ENCODE measurements around the gene TTLL13.
"Not testable (repeated sequence)": the region's sequence is repeated elsewhere in the genome, so short reads cannot be mapped to it uniquely, and the experiment has no call there.

Gene TTLL13

DNA sequence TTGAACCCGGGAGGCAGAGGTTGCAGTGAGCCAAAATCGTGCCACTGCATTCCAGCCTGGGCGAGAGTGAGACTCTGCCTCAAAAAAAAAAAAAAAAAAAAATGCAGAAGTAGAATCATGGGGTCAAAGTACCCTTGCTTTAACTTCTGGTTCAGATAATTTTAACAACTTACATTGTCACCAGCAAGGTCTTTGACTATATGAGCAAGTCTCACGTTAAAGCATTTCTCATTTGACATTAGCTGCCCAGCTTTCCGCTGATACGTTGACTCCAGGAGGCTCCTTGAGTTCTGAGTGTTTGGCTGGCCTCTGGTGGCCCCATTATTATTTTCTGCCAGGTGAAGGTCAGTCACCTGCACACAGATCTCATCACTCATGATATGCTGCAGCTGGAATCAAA, 32.3 kb downstream of the TTLL13 start:
- DNase-seq (ENCODE audit: low read depth): not testable (repeated sequence)

DNA sequence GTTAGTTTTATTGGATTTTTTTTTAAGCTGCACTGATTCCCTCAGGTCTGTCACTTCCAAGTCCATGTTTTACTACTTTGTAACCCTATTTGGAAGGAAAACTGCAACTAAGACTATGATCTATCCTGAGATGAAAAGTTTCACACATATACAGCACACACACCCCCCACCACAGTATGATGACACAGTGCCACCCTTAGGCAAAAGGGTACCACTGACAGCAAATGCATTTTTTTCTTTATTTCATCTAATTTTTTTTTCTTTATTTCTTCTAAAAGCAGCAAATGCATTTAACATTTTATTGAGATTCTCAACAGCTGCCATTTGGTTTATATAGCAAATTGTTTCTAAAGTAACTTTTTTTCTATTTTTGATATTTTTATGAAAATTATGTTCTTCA, 37.3 kb downstream of the TTLL13 start:
- DNase-seq (ENCODE audit: low read depth): no peak

DNA sequence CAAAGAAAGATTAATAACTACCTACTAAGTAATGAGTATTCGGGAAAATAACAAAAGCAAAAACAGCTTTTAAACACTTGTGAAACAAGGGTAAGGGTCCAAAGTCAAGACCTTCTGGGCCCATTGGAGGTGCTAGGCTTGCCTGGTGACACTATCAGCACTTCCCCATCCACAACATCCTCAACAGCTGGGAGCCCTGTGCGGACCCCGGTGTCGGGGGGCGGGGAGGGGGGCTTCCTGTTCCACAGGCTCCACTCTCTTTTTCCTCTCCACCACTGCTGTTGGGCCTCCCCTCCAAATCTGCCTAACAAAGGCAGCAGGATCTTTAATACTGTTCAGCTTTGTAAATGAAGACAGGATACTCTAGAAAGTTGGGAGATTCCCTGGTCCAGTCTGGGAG, 37.7 kb downstream of the TTLL13 start:
- no peak for DNase-seq (ENCODE audit: low read depth)

DNA sequence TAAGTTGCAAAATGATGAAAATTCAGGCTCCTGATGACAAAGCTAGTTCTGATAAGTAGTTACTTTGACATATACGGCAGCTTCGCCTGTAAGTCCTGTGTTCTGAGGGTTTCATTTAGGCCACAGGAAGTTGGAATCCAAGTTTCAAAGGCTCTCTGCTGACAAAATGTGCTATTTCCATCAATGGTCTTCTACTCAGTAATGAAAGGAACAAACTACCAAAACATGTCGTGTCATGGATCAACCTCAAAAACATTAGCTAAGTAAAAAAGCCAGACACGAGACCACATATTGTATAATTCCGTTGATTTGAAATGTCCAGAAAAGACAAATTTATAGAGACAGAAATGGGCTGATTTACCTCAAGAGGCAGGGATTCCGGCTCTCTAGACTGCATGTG, 38.6 kb downstream of the TTLL13 start:
- no peak for DNase-seq (ENCODE audit: low read depth)

DNA sequence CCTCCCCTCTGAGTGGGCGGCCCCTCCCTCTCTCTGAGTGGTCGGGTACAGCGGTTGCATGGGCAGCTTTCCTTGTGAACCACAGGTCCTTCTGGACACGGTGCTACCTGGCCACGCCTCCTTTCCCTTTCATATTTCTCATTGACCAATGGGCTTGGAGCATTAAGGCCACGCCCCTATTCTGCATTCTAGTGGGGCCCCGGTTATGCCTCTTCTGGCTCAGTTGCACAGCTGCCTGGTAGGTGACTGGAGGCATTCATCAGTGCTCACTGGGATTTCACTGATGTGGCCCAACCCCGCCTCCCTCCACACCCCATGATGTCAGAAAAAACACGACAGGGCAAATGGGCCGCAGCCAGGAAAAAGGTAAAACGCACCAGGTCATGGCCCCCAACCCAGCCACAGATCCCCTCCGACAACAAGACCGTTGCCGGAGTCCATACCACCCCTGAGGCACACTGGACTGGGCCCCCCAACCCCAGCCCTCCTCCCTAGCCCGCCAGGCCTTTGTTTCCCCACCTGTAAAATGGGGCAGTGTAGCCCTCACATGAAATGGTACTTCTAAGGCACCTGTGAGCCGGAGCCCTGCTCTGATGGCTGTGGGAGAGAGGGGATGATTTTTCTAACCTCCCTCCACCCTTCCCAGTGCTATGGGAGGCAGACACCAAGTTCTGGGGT, 42.5 kb downstream of the TTLL13 start:
- no peak for DNase-seq (ENCODE audit: low read depth)

DNA sequence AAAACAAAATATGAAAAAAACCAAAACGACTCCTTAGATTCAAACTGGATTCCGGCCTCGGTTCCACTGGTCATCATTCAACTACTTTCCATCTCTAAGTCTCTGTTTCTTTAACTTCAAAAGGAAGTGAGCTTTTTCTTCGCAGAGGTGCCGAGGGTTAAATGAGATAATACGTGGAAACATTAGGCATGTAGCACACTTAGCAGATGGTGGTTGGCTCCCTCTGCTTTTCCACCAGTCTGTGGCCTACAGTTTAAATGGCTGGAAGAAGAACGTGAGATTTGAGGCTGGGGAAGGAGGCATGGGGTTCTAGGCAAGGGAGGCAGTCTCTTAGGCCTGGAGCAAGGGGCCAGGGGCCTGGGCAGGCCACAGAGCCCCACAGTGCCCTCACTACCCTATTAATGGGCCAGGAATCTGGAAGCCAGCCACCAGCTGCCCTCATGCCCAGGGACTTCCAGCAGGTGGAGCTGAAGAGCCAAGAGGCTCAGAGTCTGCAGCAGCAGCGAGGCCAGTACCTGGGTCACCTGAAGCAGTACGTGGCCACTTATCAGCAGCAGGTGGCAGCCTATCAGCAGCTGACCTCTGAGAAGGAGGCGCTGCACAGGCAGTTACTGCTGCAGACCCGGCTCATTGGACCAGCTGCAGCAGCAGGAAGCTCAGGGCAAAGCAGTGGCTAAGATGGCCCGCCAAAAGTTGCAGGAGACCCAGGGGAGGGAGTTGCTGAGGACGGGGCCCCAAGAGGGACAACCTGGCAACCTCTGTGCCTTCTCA, 43.9 kb downstream of the TTLL13 start:
- not testable (repeated sequence) for DNase-seq (ENCODE audit: low read depth)

DNA sequence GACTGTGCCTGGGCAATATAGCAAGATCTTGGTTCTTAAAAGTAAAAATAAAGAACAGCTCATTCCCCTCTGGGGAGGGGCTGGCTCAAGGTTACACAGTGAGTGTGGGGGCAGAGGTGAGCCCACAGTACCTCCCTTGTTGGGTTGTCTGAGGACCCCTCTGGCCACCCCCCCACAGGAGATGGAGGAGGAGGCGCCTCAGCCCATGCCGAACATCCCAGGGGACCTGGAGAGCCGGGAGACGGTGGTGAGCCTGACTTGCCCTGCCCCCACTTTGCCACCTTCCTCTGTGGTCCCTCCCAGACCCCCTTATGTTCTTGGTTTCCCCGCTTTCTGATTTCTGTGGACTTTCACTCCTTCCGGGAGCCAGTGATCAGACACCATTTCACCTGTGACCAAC, 44.8 kb downstream of the TTLL13 start:
- no peak for DNase-seq (ENCODE audit: low read depth)

DNA sequence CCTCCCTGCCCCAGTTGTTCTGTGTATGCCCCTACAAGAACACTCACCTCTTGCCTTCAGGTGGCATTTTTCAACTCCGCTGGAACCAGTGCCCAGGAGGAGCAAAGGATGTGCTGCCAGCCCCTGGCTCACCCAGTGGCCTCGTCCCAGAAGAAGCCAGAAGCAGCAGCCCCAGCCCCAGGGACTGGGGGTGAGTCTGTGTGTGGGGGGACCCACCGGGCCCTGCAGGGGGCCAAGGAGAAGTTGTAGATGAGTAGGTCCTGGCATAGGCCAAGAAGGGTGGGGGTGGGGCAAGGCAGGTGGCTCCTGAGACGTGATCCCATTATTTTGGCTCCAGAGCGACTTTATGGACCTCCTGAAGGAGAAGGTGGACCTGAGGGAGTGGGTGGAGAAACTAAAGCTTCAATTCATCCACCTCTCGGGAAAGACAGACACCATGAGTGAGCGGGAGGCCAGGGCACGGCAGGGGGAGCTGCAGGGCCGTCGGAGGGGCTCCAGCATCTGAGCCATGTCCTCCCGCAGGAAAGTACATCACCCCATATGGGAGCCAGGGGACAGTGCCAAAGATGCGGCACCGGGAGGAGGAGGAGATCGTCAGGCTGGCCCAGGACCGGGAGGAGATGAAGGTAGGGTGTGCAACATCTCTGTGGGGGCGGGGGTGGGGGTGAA, 45.4 kb downstream of the TTLL13 start:
- DNase-seq (ENCODE audit: low read depth): no peak

DNA sequence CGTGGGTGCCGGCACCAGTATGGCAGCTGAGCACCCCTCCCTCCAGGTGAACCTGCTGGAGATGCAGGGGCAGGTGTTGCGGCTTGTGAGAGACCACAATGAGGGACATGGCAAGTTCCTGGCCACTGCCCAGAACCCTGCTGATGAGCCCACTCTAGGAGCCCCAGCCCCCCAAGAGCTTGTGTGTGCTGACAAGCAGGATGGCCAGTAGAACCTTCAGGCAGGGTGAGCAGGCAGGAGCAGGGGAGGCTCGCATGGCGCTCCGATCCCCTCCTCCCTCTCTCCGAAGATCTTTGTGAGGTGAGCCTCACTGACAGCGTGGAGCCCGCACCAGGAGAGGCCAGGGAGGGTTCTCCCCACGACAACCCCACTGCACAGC, 45.9 kb downstream of the TTLL13 start:
- DNase-seq (ENCODE audit: low read depth): no peak

DNA sequence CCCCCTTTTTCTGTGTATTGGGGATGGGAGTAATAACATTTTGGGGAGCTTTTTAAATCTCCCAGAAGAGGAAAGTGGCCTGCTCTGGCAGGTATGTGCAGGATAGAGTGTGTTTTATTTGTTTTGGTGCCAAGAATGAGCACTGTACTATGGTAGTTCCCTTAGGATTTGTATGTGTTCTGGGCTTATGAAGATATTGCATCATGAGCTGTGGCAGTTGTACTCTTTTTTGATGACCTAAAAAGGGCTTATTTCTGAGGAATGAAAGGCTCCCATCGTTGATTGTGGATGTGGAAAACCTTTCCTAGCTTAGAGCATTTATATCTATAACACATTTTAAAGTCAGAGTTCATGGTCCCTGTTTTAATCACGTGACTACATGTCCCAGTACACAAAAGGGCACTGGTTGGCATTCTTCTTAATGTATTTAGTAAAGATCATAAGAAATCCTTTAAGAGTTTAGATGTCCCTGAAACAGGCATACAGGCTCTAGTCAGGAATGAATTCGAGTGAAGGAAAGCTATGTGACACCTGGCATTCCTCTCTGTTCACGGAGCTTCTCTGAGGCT, 47.0 kb downstream of the TTLL13 start:
- not testable (repeated sequence) for DNase-seq (ENCODE audit: low read depth)

DNA sequence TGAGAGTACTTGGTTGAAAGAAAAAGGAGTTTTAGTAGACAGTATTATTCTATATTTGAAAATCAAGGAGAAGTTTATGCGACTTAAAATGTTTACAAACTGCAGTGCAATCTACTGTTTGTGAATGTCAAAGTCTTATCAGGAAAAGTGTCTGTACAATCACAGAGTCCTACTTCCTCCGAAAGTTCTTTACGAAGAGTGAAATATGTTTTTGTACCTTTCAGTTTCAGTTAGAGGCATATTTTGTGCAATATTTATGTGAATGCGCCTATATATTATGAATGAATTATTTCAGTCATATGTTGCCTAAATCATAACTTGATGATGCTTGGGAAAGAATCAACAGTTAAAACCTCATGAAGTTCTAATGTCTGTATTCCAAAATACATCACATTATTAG, 47.7 kb downstream of the TTLL13 start:
- DNase-seq (ENCODE audit: low read depth): no peak

DNA sequence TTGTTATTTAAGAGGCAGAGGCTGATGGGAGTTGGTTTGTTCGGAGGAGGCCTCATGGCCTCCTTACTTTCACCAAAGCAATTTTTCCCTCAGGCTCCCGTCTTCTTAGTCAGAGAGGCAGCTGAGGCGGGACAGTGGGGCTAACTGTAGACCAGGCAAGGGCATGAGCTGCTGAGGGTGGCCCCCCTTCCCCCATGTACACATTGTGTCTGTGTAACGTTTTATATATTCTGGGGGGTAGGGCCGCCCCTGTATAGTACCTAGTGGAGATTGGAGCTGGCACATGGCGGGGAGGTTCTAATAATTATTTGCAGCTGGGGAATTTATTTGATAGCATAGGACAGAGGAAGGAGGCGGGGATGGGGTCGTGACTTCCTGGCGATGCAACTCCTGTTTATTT, 51.2 kb downstream of the TTLL13 start:
- DNase-seq (ENCODE audit: low read depth): no peak

DNA sequence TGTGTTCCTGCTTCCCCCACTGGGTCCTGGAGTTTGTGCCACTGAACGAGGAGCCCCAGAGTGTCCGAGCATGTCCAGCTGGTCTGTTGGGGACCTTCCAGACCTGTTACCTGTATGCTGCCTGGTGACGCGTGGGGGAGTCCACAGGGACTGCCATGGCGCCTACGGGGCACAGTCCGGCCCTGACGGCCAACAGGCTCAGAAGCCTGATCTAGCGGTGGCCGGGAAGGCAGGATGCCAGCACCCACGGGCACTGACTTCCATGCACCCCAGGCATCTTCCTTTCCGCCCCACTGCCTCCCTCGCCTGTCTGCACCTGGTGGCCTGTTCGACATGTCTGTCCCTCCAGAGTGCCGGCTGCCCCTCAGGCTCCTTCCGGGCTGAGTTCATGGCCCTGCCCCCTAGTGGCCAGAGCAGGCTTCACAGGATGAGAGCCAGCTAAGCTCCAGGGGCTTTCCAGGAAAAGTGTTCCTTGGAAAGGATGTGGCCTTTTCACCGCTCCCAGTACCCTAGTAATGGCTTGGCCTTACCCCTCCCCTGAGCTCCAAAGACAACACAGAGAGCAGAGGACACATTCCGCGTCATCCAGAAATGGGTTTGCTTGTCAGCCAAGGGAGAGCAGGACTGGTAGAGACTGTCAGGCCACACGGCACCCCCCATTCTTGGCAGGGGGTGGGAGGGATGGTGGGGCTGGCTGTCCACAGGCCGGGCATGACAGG, 51.8 kb downstream of the TTLL13 start:
- no peak for DNase-seq (ENCODE audit: low read depth)

DNA sequence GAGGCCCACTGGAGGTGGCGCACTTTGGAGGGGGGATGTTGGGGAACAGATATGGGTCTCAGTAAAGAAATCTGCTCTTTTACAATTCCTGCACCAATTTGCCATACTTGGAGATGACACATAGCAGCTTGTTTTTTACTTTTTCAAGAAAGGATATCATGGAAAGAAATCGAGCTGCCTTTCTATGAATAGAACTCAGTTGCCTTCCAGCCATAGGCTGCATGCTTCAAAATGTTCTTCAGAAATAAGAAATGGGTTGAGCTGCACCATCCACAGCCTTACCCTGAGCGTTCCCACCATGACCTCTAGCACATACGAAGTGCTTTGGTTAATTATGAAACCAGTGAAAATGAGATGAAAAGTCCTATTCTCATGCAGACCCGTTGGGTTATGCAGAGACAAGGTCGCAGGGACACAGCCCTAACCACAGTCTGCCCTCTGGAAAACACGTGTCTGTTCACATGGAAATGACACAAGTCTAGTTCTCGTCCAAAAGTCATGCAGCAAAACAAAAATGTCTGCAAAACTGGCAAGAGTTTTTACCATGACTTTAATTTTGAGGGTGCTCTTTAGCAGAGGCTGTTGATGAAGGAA, 52.4 kb downstream of the TTLL13 start:
- DNase-seq (ENCODE audit: low read depth): no peak

DNA sequence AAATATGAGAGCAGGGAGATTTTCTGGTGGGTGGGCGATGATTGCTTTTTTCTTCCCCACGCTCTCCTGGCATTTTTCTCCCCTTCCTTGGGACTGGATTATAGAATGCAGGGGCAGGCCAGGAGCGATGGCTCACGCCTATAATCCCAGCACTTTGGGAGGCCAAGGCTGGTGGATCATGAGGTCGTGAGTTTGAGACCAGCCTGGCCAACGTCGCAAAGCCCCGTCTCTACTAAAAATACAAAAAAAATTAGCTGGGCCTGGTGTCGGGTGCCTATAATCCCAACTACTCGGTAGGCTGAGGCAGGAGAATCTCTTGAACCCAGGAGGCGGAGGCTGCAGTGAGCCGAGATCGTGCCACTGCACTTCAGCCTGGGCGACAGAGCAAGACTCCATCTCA, 56.0 kb downstream of the TTLL13 start:
- DNase-seq (ENCODE audit: low read depth): not testable (repeated sequence)

DNA sequence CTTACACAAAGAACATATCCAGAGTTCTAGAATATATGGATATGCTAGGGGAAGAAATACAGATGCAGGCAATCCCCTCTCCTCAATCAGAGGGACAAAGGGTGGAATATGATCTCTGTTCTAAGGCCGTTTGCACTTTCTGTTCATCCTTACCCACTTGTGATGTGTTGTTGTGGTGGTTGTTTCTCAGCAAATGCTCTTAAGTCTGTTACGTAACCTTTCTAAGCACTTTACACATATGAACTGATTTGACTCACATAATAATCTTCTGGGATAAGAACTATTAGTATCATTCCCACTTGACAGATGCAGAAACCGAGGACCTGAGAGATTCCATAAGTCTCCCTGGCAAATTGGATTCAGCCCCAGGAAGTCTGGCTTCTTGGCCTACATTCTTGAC, 56.6 kb downstream of the TTLL13 start:
- DNase-seq (ENCODE audit: low read depth): no peak

DNA sequence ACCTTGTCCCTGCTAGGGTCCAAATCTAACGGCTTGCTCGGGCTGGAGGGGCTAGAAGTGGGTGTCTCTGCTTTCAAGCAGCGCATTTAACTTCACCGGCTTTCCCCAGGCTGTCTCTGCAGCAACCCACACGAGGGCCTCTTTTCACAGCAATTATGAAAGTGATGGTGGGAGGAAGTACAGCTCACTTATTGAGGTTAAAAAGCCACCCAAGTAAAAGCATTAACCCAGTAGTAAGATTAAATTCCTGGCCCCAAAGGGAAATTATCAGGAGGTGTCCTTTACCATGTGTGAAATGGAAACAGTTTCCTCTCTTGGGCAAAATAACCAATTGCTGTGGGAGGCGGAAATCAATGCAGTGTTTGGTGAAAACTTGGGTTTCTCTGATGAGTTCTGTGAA, 57.2 kb downstream of the TTLL13 start:
- DNase-seq (ENCODE audit: low read depth): no peak

DNA sequence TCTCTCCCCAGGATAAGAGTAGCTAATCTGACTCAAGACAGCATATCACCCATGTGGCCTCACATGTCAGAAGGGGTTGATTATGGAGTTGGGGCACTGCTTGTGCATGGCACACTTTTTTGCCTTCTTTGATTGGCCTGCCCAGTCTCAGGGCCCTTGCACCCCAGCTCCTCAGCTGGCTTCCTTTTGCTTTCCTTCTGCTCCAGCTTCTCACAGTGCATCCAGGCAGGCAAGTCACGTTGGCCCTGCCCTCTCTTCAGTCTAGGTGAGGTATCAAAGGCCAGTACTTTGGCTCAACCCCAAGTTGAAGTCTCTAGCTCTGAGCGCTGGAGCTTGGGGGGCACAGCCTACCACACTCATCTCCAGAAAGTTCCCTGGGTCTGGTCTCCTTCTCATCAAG, 58.3 kb downstream of the TTLL13 start:
- no peak for DNase-seq (ENCODE audit: low read depth)

DNA sequence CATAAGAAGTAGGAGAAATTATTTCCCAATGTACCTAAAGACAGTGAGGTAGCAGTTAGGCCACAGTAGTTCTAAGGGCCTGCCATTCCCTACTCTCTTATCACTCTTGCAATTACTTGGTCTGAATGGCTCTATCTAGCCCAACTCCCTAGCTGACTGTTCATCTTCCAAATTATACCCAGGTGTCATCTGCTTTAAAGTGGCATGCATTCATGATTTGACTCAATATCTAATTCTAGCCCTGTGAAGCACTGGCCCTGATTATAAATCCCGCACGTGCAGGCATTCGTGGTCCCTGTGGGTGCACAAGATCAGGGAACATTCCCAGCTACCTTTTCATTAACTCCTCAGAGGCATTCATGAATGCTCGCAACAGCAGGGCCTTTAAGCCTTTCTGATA, 59.7 kb downstream of the TTLL13 start:
- no peak for DNase-seq (ENCODE audit: low read depth)

All from stromal cell of bone marrow (primary cell).